A549 treated with AZD9567 at 1 μM for 4 hours (cell line): ENCODE measurements around the gene ZNF565. TPM values are rescaled to one million over a fixed set of nuclear protein-coding genes. Genes with fewer than 3 reads are reported as not detected.

ENCODE experiments used
- total RNA-seq: library from RNA; stranded (reverse); fragments of 200-300 nt; extraction: Qiagen RNA extraction; gene quantifications from 5 replicates; pipeline ENCODE4 v1.2.3, GENCODE V29; 2022; ENCODE audit not compliant: insufficient read depth

The ZNF565 gene
- 3.0 to 4.5 TPM (median 4.0 TPM) in 5 replicates for total RNA-seq

GRCh38 chr19:36214386-36215275, at the start of gene ZNF565, which contains the start of gene ZNF146:
Gene ZNF565, minus strand, starts transcription at chr19:36214665. Its CDS starts 12,680 bp downstream, at chr19:36201985.
Gene ZNF146, plus strand, starts transcription at chr19:36215106. Its CDS starts 21,335 bp downstream, at chr19:36236441.

GRCh38 chr19:36152352-36153091, 61.9 kb downstream of the ZNF565 start, which contains the start of gene COX7A1:
Gene COX7A1, minus strand, starts transcription at chr19:36152447. Its CDS starts 40 bp downstream, at chr19:36152407.

DNA sequence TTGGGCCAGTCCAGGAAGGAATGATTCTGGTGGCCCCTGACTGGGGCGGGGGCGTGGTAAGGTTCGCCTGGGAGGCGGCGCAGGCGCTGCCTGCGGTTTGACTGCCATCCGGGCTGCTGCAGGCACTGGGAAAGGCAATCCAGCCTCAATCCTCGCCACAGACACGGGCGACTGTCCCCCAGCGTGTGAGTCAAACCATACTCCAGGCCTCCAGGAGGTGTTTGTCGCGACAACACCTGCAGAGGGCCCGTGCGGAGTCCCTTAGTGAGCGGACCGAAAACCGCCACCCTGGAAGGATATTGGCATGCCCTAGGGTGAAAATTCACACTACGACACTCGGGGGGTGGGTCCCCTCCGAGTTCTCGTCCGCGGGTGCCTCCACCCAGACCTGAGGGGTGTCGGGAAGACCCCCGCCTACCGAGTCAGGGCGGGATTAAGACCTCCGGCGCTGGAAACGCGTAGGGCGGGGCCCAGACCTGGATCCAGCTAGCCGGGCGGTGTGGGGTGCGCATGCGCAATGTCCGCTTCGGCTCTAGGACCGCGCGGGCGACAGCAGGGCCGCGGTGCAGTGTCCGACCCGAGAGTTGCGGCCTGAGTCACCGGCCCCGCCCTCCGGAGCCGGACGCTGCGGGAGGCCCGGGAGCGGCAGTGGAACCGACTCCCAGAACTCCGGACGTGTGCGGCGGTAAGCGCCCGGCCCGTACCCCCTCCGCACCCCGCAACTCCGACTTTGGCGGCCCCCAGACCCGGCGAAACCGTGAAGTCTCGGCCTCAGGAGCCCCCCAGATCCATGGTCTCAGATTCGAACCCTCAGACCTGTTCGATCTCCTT, 74.8 kb downstream of the ZNF565 start, which contains the start of gene CAPNS1:
TSS of gene CAPNS1 (plus strand) at position 594 of the 831 bp plus-strand sequence. CDS start 946 bp downstream, outside the sequence.

Other genes starting within 250 kb of the ZNF565 start
- gene SDHAF1, start 219.5 kb downstream of the ZNF565 start, total RNA-seq: 25.6 to 52.9 TPM (median 51.2 TPM) in 5 replicates
- 0.20 to 0.43 TPM (median 0.23 TPM) in 4 of 5 replicates, not detected in the other for gene SYNE4, start 205.9 kb downstream of the ZNF565 start, total RNA-seq
- 22.8 to 29.3 TPM (median 23.7 TPM) in 5 replicates for gene ALKBH6, start 200.5 kb downstream of the ZNF565 start, total RNA-seq
- gene CLIP3, start 181.8 kb downstream of the ZNF565 start, total RNA-seq: 1.0 to 1.4 TPM (median 1.2 TPM) in 4 of 5 replicates, not detected in the other
- 7.1 to 7.9 TPM (median 7.8 TPM) in 5 replicates for gene THAP8, start 160.4 kb downstream of the ZNF565 start, total RNA-seq
- gene WDR62, start 159.8 kb downstream of the ZNF565 start, total RNA-seq: 20.3 to 30.6 TPM (median 28.8 TPM) in 5 replicates
- gene OVOL3, start 103.5 kb downstream of the ZNF565 start, total RNA-seq: 0.40 to 0.67 TPM (median 0.46 TPM) in 4 of 5 replicates, not detected in the other
- 242 to 283 TPM (median 265 TPM) in 5 replicates for gene POLR2I, start 99.8 kb downstream of the ZNF565 start, total RNA-seq
- gene TBCB, start 99.2 kb downstream of the ZNF565 start, total RNA-seq: 467 to 588 TPM (median 565 TPM) in 5 replicates
- 1,458 to 2,233 TPM (median 2,086 TPM) in 5 replicates for gene CAPNS1, start 74.6 kb downstream of the ZNF565 start, total RNA-seq
- gene COX7A1, start 62.2 kb downstream of the ZNF565 start, total RNA-seq: not detected in 5 replicates
- gene ZNF146, start 441 bp upstream of the ZNF565 start, total RNA-seq: 109 to 148 TPM (median 112 TPM) in 5 replicates
- 0.50 to 2.4 TPM (median 1.9 TPM) in 5 replicates for gene ZFP14, start 164.5 kb upstream of the ZNF565 start, total RNA-seq
- 1.8 to 2.7 TPM (median 2.1 TPM) in 5 replicates for gene ZFP82, start 204.0 kb upstream of the ZNF565 start, total RNA-seq